ENCODE data around the gene IGSF21.

The IGSF21 gene

DNA sequence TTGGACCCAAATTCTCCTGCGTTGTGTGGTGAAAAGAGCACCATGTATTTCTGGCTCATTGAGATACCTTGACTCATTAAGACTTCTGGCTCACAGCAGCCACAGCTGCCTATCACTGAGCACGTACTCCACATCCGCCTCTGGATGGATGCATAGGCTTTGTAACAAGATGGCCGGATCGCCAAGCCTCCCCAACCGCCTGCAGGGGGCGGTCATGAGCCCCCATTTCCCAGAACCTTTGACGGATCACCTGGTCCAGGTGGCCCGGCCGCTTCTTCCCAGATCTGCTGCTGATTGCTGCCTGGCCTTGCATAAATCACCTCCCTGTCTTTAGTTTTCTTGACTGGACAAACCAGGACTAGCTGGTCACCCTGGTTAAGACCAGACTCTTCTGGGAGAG is 216.6 kb downstream of the IGSF21 start:
- no peak overlapping the region for H3K27ac ChIP-seq
- no peak overlapping the region for H3K4me2 ChIP-seq (ENCODE audit: low read length)
- no peak overlapping the region for H2AFZ ChIP-seq
- H3K9me3 ChIP-seq (ENCODE audit: control insufficient read depth, low read length): no peaks in the 10 kb centered on the region
- TF ChIP-seq, protein P1, sequence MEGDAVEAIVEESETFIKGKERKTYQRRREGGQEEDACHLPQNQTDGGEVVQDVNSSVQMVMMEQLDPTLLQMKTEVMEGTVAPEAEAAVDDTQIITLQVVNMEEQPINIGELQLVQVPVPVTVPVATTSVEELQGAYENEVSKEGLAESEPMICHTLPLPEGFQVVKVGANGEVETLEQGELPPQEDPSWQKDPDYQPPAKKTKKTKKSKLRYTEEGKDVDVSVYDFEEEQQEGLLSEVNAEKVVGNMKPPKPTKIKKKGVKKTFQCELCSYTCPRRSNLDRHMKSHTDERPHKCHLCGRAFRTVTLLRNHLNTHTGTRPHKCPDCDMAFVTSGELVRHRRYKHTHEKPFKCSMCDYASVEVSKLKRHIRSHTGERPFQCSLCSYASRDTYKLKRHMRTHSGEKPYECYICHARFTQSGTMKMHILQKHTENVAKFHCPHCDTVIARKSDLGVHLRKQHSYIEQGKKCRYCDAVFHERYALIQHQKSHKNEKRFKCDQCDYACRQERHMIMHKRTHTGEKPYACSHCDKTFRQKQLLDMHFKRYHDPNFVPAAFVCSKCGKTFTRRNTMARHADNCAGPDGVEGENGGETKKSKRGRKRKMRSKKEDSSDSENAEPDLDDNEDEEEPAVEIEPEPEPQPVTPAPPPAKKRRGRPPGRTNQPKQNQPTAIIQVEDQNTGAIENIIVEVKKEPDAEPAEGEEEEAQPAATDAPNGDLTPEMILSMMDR (IDR thresholded peaks at IDR 0.05): no peak
- H3K4me3 ChIP-seq (ENCODE audit: low read depth, low read length): no peak overlapping the region
- no peaks in the 10 kb centered on the region for H3K27me3 ChIP-seq (ENCODE audit: control insufficient read depth, insufficient read depth, low read length)
- no peak overlapping the region for H3K9ac ChIP-seq
- H3K79me2 ChIP-seq: no peaks in the 10 kb centered on the region
- no peaks in the 10 kb centered on the region for H3K36me3 ChIP-seq (ENCODE audit: control insufficient read depth, insufficient read depth, low read length)
- no peaks in the 10 kb centered on the region for H3K4me1 ChIP-seq

DNA sequence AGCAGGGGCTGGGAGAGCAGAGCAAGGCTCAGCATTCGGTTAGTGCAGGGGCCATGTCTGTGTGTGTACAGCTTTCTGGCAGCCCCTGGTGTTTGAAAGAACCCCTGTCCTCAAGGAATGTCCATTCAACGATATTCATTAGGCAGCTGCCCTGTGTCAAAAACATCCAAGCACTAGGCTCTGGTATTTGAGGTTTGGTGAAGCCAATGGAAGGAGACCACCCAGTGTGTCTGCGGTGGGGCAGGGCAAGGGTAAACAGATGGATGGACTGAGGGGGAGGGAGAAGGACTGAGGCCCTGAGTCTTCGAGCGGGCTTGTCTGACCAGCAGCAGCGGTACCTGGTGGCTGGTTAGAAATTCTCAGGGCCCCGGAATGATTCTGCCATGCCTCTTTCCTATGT is 217.5 kb downstream of the IGSF21 start:
- TF ChIP-seq, protein P1 (IDR thresholded peaks at IDR 0.05): no peak
- no peak overlapping the region for H2AFZ ChIP-seq
- no peak overlapping the region for H3K4me3 ChIP-seq (ENCODE audit: low read depth, low read length)
- H3K9ac ChIP-seq: no peak overlapping the region
- H3K4me2 ChIP-seq (ENCODE audit: low read length): no peak overlapping the region
- H3K27ac ChIP-seq: no peak overlapping the region
- H3K9me3 ChIP-seq (ENCODE audit: control insufficient read depth, low read length): no peaks in the 10 kb centered on the region
- no peaks in the 10 kb centered on the region for H3K79me2 ChIP-seq
- no peaks in the 10 kb centered on the region for H3K4me1 ChIP-seq
- H3K36me3 ChIP-seq (ENCODE audit: control insufficient read depth, insufficient read depth, low read length): no peaks in the 10 kb centered on the region
- H3K27me3 ChIP-seq (ENCODE audit: control insufficient read depth, insufficient read depth, low read length): no peaks in the 10 kb centered on the region

DNA sequence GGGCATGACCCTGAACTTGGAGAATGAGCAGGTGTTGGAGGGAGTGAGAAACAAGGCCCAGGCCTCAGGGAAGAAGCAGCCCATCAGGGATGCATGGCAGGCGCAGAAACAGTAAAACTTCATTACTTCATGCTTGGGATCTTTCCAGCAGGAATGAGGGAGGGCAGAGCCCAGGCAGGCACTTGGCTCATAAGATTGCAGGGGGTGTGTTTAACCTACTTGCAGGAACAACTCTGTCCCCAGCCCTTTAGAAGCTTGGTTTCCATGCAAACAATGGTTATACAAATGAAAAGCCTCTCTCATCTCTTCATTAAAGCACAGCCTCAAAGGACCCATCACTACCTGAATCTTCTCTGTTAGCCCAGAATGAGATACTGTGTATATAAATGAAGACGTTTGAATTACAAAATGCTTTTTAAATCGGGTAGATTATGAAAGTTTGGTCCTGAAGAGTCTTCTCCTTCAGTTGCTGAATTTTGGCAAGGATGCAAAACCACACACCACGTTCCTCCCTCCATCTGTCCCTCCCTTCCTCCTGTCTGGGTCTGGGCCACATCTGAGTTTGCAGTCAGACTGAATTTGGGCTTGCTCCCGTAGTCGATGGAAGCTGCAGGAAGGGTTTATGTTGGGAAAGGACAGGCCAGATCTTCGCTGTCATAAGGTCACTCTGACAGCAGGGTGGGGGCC is 218.8 kb downstream of the IGSF21 start:
- TF ChIP-seq, protein P1 (IDR thresholded peaks at IDR 0.05): no peak
- no peaks in the 10 kb centered on the region for H3K79me2 ChIP-seq
- no peak overlapping the region for H3K9ac ChIP-seq
- no peaks in the 10 kb centered on the region for H3K9me3 ChIP-seq (ENCODE audit: control insufficient read depth, low read length)
- no peak overlapping the region for H3K4me3 ChIP-seq (ENCODE audit: low read depth, low read length)
- H3K27ac ChIP-seq: no peak overlapping the region
- no peaks in the 10 kb centered on the region for H3K36me3 ChIP-seq (ENCODE audit: control insufficient read depth, insufficient read depth, low read length)
- H3K27me3 ChIP-seq (ENCODE audit: control insufficient read depth, insufficient read depth, low read length): no peaks in the 10 kb centered on the region
- no peak overlapping the region for H3K4me2 ChIP-seq (ENCODE audit: low read length)
- H3K4me1 ChIP-seq: no peaks in the 10 kb centered on the region
- no peak overlapping the region for H2AFZ ChIP-seq

DNA sequence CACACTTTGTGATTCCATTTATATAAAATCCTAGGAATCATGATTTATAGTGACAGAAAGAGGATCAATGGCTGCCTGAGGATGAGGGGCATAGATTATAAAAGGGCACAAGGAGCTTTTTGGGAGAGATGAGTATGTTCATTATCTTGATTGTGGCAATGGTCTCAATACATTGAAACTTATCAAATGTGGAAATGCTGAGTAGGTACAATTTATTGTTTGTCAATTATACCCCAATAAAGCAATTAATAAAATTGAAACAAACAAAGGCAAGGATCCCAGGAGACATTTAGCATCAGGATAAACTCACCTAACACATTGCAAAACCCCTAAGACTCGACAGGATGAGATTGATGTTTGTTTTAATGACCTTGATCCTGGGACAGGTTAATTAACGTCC is 220.1 kb downstream of the IGSF21 start:
- H2AFZ ChIP-seq: no peak overlapping the region
- H3K9me3 ChIP-seq (ENCODE audit: control insufficient read depth, low read length): no peaks in the 10 kb centered on the region
- TF ChIP-seq, protein P1 (IDR thresholded peaks at IDR 0.05): no peak
- no peak overlapping the region for H3K4me3 ChIP-seq (ENCODE audit: low read depth, low read length)
- H3K36me3 ChIP-seq (ENCODE audit: control insufficient read depth, insufficient read depth, low read length): no peaks in the 10 kb centered on the region
- no peak overlapping the region for H3K9ac ChIP-seq
- H3K79me2 ChIP-seq: no peaks in the 10 kb centered on the region
- no peak overlapping the region for H3K27ac ChIP-seq
- no peak overlapping the region for H3K4me2 ChIP-seq (ENCODE audit: low read length)
- H3K4me1 ChIP-seq: no peaks in the 10 kb centered on the region
- no peaks in the 10 kb centered on the region for H3K27me3 ChIP-seq (ENCODE audit: control insufficient read depth, insufficient read depth, low read length)

DNA sequence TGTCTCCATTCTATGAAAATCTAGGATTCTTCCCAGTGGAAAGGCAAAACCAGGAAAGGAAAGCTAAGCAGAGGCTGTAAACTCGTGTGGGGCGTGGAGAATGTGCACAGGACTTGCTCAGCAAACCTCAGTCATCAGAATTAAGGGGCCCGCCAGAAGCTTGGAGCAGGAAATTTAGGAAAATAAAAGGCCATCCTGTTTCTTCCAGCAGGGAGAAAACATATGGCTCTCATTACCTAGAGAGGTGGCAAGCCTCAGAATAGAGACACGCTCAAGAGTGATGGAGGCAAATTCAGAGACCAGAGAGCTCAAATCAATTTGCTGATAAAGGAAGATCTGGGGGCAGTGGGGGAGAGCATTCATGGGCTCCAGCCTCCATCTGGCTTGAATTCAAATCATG is 221.2 kb downstream of the IGSF21 start:
- no peak overlapping the region for H3K4me2 ChIP-seq (ENCODE audit: low read length)
- H3K27me3 ChIP-seq (ENCODE audit: control insufficient read depth, insufficient read depth, low read length): no peaks in the 10 kb centered on the region

More for the DNA sequence above, 221.2 kb downstream of the IGSF21 start:
- Histone ChIP-seq H3K4me3 (ENCODE audit: low read depth, low read length) (no peak overlapping the region), H2AFZ (no peak overlapping the region), H3K4me1 (no peaks in the 10 kb centered on the region), H3K79me2 (no peaks in the 10 kb centered on the region), H3K9me3 (ENCODE audit: control insufficient read depth, low read length) (no peaks in the 10 kb centered on the region), H3K9ac (no peak overlapping the region), H3K27ac (no peak overlapping the region), H3K36me3 (ENCODE audit: control insufficient read depth, insufficient read depth, low read length) (no peaks in the 10 kb centered on the region)
- TF ChIP-seq, protein P1 (IDR thresholded peaks at IDR 0.05): no peak
